ENCODE data around the gene KCNJ9. TPM values are rescaled to one million over a fixed set of nuclear protein-coding genes. Genes with fewer than 3 reads are reported as not detected.

KCNJ9 gene
- total RNA-seq, 1 donor from 2014 or later = not detected

- no peak overlapping the region for H3K27ac Mint-ChIP-seq
- intact Hi-C loops (cut with micrococcal nuclease) = no loop called here
- no peaks in the 10 kb centered on the region for H3K9me3 Mint-ChIP-seq
- peaks cover 23% of the 10 kb centered on the region for H3K27me3 Mint-ChIP-seq (ENCODE audit: insufficient read depth)
- H3K4me3 Mint-ChIP-seq = no peak overlapping the region
- H3K36me3 Mint-ChIP-seq (ENCODE audit: low read depth) = no peaks in the 10 kb centered on the region
- no peaks in the 10 kb centered on the region for H3K4me1 Mint-ChIP-seq (ENCODE audit: low read depth)
- DNase-seq (ENCODE audit: low spot score) = no peak
Observed at GRCh38 chr1:160129558-160129957, 48.2 kb downstream of the KCNJ9 start.

GRCh38 chr1:160129966-160130365, 48.6 kb downstream of the KCNJ9 start:
- no peak overlapping the region for H3K27ac Mint-ChIP-seq

GRCh38 chr1:160130486-160130885, 49.1 kb downstream of the KCNJ9 start:
- H3K4me3 Mint-ChIP-seq = no peak overlapping the region
- DNase-seq (ENCODE audit: low spot score) = no peak
- peaks cover 23% of the 10 kb centered on the region for H3K27me3 Mint-ChIP-seq (ENCODE audit: insufficient read depth)
- no peaks in the 10 kb centered on the region for H3K9me3 Mint-ChIP-seq
- H3K4me1 Mint-ChIP-seq (ENCODE audit: low read depth) = no peaks in the 10 kb centered on the region
- no peaks in the 10 kb centered on the region for H3K36me3 Mint-ChIP-seq (ENCODE audit: low read depth)
- H3K27ac Mint-ChIP-seq = no peak overlapping the region
- intact Hi-C loops (cut with micrococcal nuclease) = no loop called here

More at GRCh38 chr1:160129966-160130365, 48.6 kb downstream of the KCNJ9 start:
- no peaks in the 10 kb centered on the region for H3K4me1 Mint-ChIP-seq (ENCODE audit: low read depth)
- H3K4me3 Mint-ChIP-seq = no peak overlapping the region
- peaks cover 23% of the 10 kb centered on the region for H3K27me3 Mint-ChIP-seq (ENCODE audit: insufficient read depth)
- intact Hi-C loops (cut with micrococcal nuclease) = no loop called here
- no peaks in the 10 kb centered on the region for H3K36me3 Mint-ChIP-seq (ENCODE audit: low read depth)
- no peaks in the 10 kb centered on the region for H3K9me3 Mint-ChIP-seq
- no peak for DNase-seq (ENCODE audit: low spot score)

GRCh38 chr1:160130939-160131338, 49.6 kb downstream of the KCNJ9 start:
- no peak for DNase-seq (ENCODE audit: low spot score)
- no peak overlapping the region for H3K4me3 Mint-ChIP-seq
- peaks cover 23% of the 10 kb centered on the region for H3K27me3 Mint-ChIP-seq (ENCODE audit: insufficient read depth)
- H3K9me3 Mint-ChIP-seq = no peaks in the 10 kb centered on the region
- no peaks in the 10 kb centered on the region for H3K4me1 Mint-ChIP-seq (ENCODE audit: low read depth)
- intact Hi-C loops (cut with micrococcal nuclease) = no loop called here
- H3K27ac Mint-ChIP-seq = no peak overlapping the region
- no peaks in the 10 kb centered on the region for H3K36me3 Mint-ChIP-seq (ENCODE audit: low read depth)

- H3K27me3 Mint-ChIP-seq (ENCODE audit: insufficient read depth) = peaks cover 23% of the 10 kb centered on the region
Observed at GRCh38 chr1:160131803-160132565, 50.6 kb downstream of the KCNJ9 start.

GRCh38 chr1:160133990-160134770, 52.8 kb downstream of the KCNJ9 start:
- no peak for DNase-seq (ENCODE audit: low spot score)
- Mint-ChIP-seq H3K27me3 (ENCODE audit: insufficient read depth) (peaks cover 24% of the 10 kb centered on the region), H3K27ac (no peak overlapping the region), H3K9me3 (no peaks in the 10 kb centered on the region), H3K36me3 (ENCODE audit: low read depth) (no peaks in the 10 kb centered on the region), H3K4me1 (ENCODE audit: low read depth) (no peaks in the 10 kb centered on the region), H3K4me3 (no peak overlapping the region)
- intact Hi-C loops (cut with micrococcal nuclease) = no loop called here

More at GRCh38 chr1:160131803-160132565, 50.6 kb downstream of the KCNJ9 start:
- Mint-ChIP-seq H3K9me3 (no peaks in the 10 kb centered on the region), H3K4me3 (no peak overlapping the region), H3K36me3 (ENCODE audit: low read depth) (no peaks in the 10 kb centered on the region), H3K4me1 (ENCODE audit: low read depth) (no peaks in the 10 kb centered on the region), H3K27ac (no peak overlapping the region)
- intact Hi-C loops (cut with micrococcal nuclease) = no loop called here
- no peak for DNase-seq (ENCODE audit: low spot score)

- no peaks in the 10 kb centered on the region for H3K9me3 Mint-ChIP-seq
Observed at GRCh38 chr1:160134791-160135572, 53.6 kb downstream of the KCNJ9 start.

GRCh38 chr1:160136121-160136925, 55.0 kb downstream of the KCNJ9 start:
- intact Hi-C loops (cut with micrococcal nuclease) = no loop called here
- no peak overlapping the region for H3K4me3 Mint-ChIP-seq
- peaks cover 20% of the 10 kb centered on the region for H3K27me3 Mint-ChIP-seq (ENCODE audit: insufficient read depth)
- H3K9me3 Mint-ChIP-seq = no peaks in the 10 kb centered on the region
- DNase-seq (ENCODE audit: low spot score) = no peak
- H3K36me3 Mint-ChIP-seq (ENCODE audit: low read depth) = no peaks in the 10 kb centered on the region
- no peaks in the 10 kb centered on the region for H3K4me1 Mint-ChIP-seq (ENCODE audit: low read depth)
- no peak overlapping the region for H3K27ac Mint-ChIP-seq

More at GRCh38 chr1:160134791-160135572, 53.6 kb downstream of the KCNJ9 start:
- intact Hi-C loops (cut with micrococcal nuclease) = no loop called here
- H3K4me1 Mint-ChIP-seq (ENCODE audit: low read depth) = no peaks in the 10 kb centered on the region
- DNase-seq (ENCODE audit: low spot score) = no peak
- H3K27ac Mint-ChIP-seq = no peak overlapping the region
- H3K4me3 Mint-ChIP-seq = no peak overlapping the region
- H3K36me3 Mint-ChIP-seq (ENCODE audit: low read depth) = no peaks in the 10 kb centered on the region
- H3K27me3 Mint-ChIP-seq (ENCODE audit: insufficient read depth) = peaks cover 22% of the 10 kb centered on the region

GRCh38 chr1:160136926-160137200, 55.5 kb downstream of the KCNJ9 start:
- H3K4me1 Mint-ChIP-seq (ENCODE audit: low read depth) = no peaks in the 10 kb centered on the region
- no peak for DNase-seq (ENCODE audit: low spot score)
- H3K9me3 Mint-ChIP-seq = no peaks in the 10 kb centered on the region
- H3K27ac Mint-ChIP-seq = no peak overlapping the region
- no peaks in the 10 kb centered on the region for H3K36me3 Mint-ChIP-seq (ENCODE audit: low read depth)
- intact Hi-C loops (cut with micrococcal nuclease) = no loop called here
- no peak overlapping the region for H3K4me3 Mint-ChIP-seq
- peaks cover 18% of the 10 kb centered on the region for H3K27me3 Mint-ChIP-seq (ENCODE audit: insufficient read depth)

- Mint-ChIP-seq H3K36me3 (ENCODE audit: low read depth) (no peaks in the 10 kb centered on the region), H3K27ac (no peak overlapping the region), H3K9me3 (no peaks in the 10 kb centered on the region), H3K4me3 (no peak overlapping the region), H3K4me1 (ENCODE audit: low read depth) (no peaks in the 10 kb centered on the region), H3K27me3 (ENCODE audit: insufficient read depth) (peaks cover 13% of the 10 kb centered on the region)
- intact Hi-C loops (cut with micrococcal nuclease) = no loop called here
- DNase-seq (ENCODE audit: low spot score) = no peak
Observed at GRCh38 chr1:160137216-160137862, 56.0 kb downstream of the KCNJ9 start.

GRCh38 chr1:160139840-160140239, 58.5 kb downstream of the KCNJ9 start:
- Mint-ChIP-seq H3K4me1 (ENCODE audit: low read depth) (no peaks in the 10 kb centered on the region), H3K27me3 (ENCODE audit: insufficient read depth) (peaks cover 9% of the 10 kb centered on the region), H3K4me3 (no peak overlapping the region), H3K27ac (no peak overlapping the region), H3K9me3 (no peaks in the 10 kb centered on the region), H3K36me3 (ENCODE audit: low read depth) (no peaks in the 10 kb centered on the region)
- no peak for DNase-seq (ENCODE audit: low spot score)
- intact Hi-C loops (cut with micrococcal nuclease) = no loop called here

Measured in activated T-helper 1 cell treated with anti-CD3 and anti-CD28 coated beads, Interleukin-12 subunit alpha, Interleukin-12 subunit beta, Interleukin-2, Interleukin-4 antibody, amounts not matched to agents 30 ng/mL and 10 ng/mL and 1 ng/mL, durations not matched to agents 14 hours and 24 hours and 36 hours (primary cell).